IMR-90 (cell line): Measurements from ENCODE around the gene SH3BGRL3. TPM values are rescaled to one million over a fixed set of nuclear protein-coding genes. Genes with fewer than 3 reads are reported as not detected.

ENCODE experiments used
- ATAC-seq: fragments of 200-7000 bp; cut with Tn5 transposase; 2 replicates; pipeline ENCODE4 v1.9.1; 2020; ENCODE audit warnings: low read depth, mild to moderate bottlenecking, moderate library complexity
- BruUV-seq: library from RNA; stranded (reverse); fragments of 400-500 nt; replicated peaks from 2 replicates; lab custom pipeline; 2021; lab: Mats Ljungman, UMichigan
- CTCF ChIA-PET: fragments of 300-600 bp; formaldehyde crosslinking; extraction: SDS; loops from one replicate; lab custom pipeline; 2021; ENCODE audit warnings: antibody characterized with exemption; lab: Yijun Ruan, JAX
- POLR2A ChIA-PET: fragments of 300-600 bp; sonication (Branson Sonifier 250); formaldehyde crosslinking; loops from one replicate; lab custom pipeline; 2022; ENCODE audit warnings: antibody characterized with exemption; ENCODE audit not compliant: unreplicated experiment; lab: Charles Lee
- DNase-seq: peaks from one replicate; pipeline ENCODE4 v3.0.0; 2013
- H2AFZ ChIP-seq: replicated peaks from 2 replicates; pipeline ENCODE3; 2013; ENCODE audit warnings: low read length, mild to moderate bottlenecking; ENCODE audit not compliant: poor library complexity
- H2AK5ac ChIP-seq: 2 replicates; pipeline ENCODE4 v1.6.1; 2013; ENCODE audit warnings: low read depth, low read length, inconsistent platforms
- H2AK9ac ChIP-seq: replicated peaks from 2 replicates; pipeline ENCODE3; 2013; ENCODE audit warnings: mild to moderate bottlenecking, low read depth, low read length, moderate library complexity; ENCODE audit not compliant: poor library complexity
- H2BK120ac ChIP-seq: 2 replicates; pipeline ENCODE4 v1.6.1; 2013; ENCODE audit warnings: low read depth, low read length, inconsistent platforms
- H2BK15ac ChIP-seq: 3 replicates; pipeline ENCODE4 v1.6.1; 2013; ENCODE audit warnings: low read depth, low read length, inconsistent platforms
- H2BK20ac ChIP-seq: 2 replicates; pipeline ENCODE4 v1.6.1; 2013; ENCODE audit warnings: low read depth, mild to moderate bottlenecking, inconsistent platforms, low read length, moderate library complexity
- H2BK5ac ChIP-seq: 2 replicates; pipeline ENCODE4 v1.6.1; 2013; ENCODE audit warnings: mild to moderate bottlenecking, low read depth, low read length, inconsistent platforms; ENCODE audit not compliant: poor library complexity, severe bottlenecking
- H3K14ac ChIP-seq: replicated peaks from 2 replicates; pipeline ENCODE4 v1.6.1; 2013; ENCODE audit warnings: low read depth, low read length, inconsistent platforms
- H3K18ac ChIP-seq: 2 replicates; pipeline ENCODE4 v1.6.1; 2013; ENCODE audit warnings: low read depth, low read length, control low read depth
- H3K23ac ChIP-seq: 2 replicates; pipeline ENCODE4 v1.6.1; 2013; ENCODE audit warnings: low read depth, low read length, inconsistent platforms
- H3K27ac ChIP-seq: 2 replicates; pipeline ENCODE4 v1.5.1; 2013; ENCODE audit warnings: mild to moderate bottlenecking, control low read depth, low read length; ENCODE audit not compliant: insufficient read depth
- H3K27me3 ChIP-seq: 2 replicates; pipeline ENCODE4 v1.6.1; 2013; ENCODE audit warnings: low read length; ENCODE audit not compliant: control insufficient read depth, insufficient read depth
- H3K36me3 ChIP-seq: 2 replicates; pipeline ENCODE4 v1.6.1; 2013; ENCODE audit warnings: low read length, mixed read lengths; ENCODE audit not compliant: control insufficient read depth, insufficient read depth
- H3K4ac ChIP-seq: 2 replicates; pipeline ENCODE4 v1.6.1; 2013; ENCODE audit warnings: low read depth, low read length, inconsistent platforms
- H3K4me1 ChIP-seq: 2 replicates; pipeline ENCODE4 v1.6.1; 2013; ENCODE audit warnings: low read length, mixed read lengths; ENCODE audit not compliant: control insufficient read depth, insufficient read depth
- H3K4me2 ChIP-seq: 2 replicates; pipeline ENCODE4 v1.6.1; 2013; ENCODE audit warnings: low read depth, mild to moderate bottlenecking, control low read depth, low read length, moderate library complexity
- H3K4me3 ChIP-seq: 2 replicates; pipeline ENCODE4 v1.5.1; 2013; ENCODE audit warnings: low read depth, mild to moderate bottlenecking, control low read depth, low read length, moderate library complexity; ENCODE audit not compliant: insufficient read depth
- H3K56ac ChIP-seq: 2 replicates; pipeline ENCODE4 v1.6.1; 2013; ENCODE audit warnings: low read length, inconsistent platforms; ENCODE audit not compliant: insufficient read depth; ENCODE audit errors: extremely low read depth
- H3K79me1 ChIP-seq, 2 experiments: 2 replicates each; pipeline ENCODE4 v1.6.1; 2013; ENCODE audit warnings: low read length in 2 of 2, inconsistent platforms in 1 of 2, low read depth in 1 of 2
- H3K9ac ChIP-seq: 2 replicates; pipeline ENCODE4 v1.6.1; 2013; ENCODE audit warnings: low read depth, low read length, control low read depth
- H3K9me1 ChIP-seq: 2 replicates; pipeline ENCODE4 v1.6.1; 2013; ENCODE audit warnings: low read length, inconsistent platforms; ENCODE audit not compliant: insufficient read depth
- H3K9me3 ChIP-seq: 2 replicates; pipeline ENCODE4 v1.6.1; 2013; ENCODE audit warnings: low read length; ENCODE audit not compliant: control insufficient read depth, insufficient read depth
- H4K20me1 ChIP-seq: 2 replicates; pipeline ENCODE4 v1.6.1; 2013; ENCODE audit warnings: low read length, inconsistent platforms; ENCODE audit not compliant: insufficient read depth
- H4K5ac ChIP-seq: 2 replicates; pipeline ENCODE4 v1.6.1; 2013; ENCODE audit warnings: mild to moderate bottlenecking, low read depth, low read length, control low read depth
- H4K8ac ChIP-seq, 2 experiments: 2 replicates each; pipeline ENCODE4 v1.6.1; 2013; ENCODE audit warnings: low read depth in 2 of 2, low read length in 2 of 2, control low read depth in 1 of 2, inconsistent platforms in 1 of 2
- H4K91ac ChIP-seq: 2 replicates; pipeline ENCODE4 v1.6.1; 2013; ENCODE audit warnings: low read depth, low read length, inconsistent platforms; ENCODE audit not compliant: insufficient read depth
- MAZ ChIP-seq: IDR thresholded peaks from 2 replicates; pipeline ENCODE4 v1.6.1; 2012; ENCODE audit warnings: low read depth, mild to moderate bottlenecking, low read length, improper control_type of control experiment, moderate library complexity, borderline replicate concordance
- MXI1 ChIP-seq: IDR thresholded peaks from 2 replicates; pipeline ENCODE4 v1.6.1; 2012; ENCODE audit warnings: low read depth, mild to moderate bottlenecking, low read length, moderate library complexity, borderline replicate concordance
- NFE2L2 ChIP-seq: fragments of 150-350 bp; IDR thresholded peaks from 2 replicates; pipeline ENCODE4 v1.6.1; 2016; ENCODE audit warnings: low read depth, mild to moderate bottlenecking, low read length
- RCOR1 ChIP-seq: IDR thresholded peaks from 2 replicates; pipeline ENCODE4 v1.6.1; 2012; ENCODE audit warnings: mild to moderate bottlenecking, low read length, improper control_type of control experiment; ENCODE audit not compliant: insufficient replicate concordance
- RFX5 ChIP-seq: IDR thresholded peaks from 2 replicates; pipeline ENCODE4 v1.8.0; 2012; ENCODE audit warnings: low read depth, mild to moderate bottlenecking, low read length, moderate library complexity
- SMC3 ChIP-seq: fragments of 150-350 bp; IDR thresholded peaks from 2 replicates; pipeline ENCODE4 v1.6.1; 2016; ENCODE audit warnings: low read depth, mild to moderate bottlenecking, antibody characterized with exemption, low read length, moderate library complexity
- WGBS, 2 experiments: methylation state at CpG; one replicate each; pipeline versions ENCODE4 v1.1.5 to v1.1.7; 2013; ENCODE audit warnings: missing lambda C conversion rate in 2 of 2; ENCODE audit not compliant: insufficient read length in 1 of 2; ENCODE audit errors: extremely low coverage in 2 of 2; 5-methylcytosine and 5-hydroxymethylcytosine counted together
- dilution Hi-C: fragments of 300-500 bp; cut with HindIII; formaldehyde crosslinking; loops from one replicate; pipeline ENCODE4 v1.14.3; 2018; ENCODE audit warnings: low sequenced_read_pairs; ENCODE audit not compliant: unreplicated experiment
- in situ Hi-C: fragments of 300-500 bp; cut with MboI; formaldehyde crosslinking; loops from 3 replicates; pipeline ENCODE4 v1.14.3; 2019; ENCODE audit warnings: low sequenced_read_pairs, inconsistent platforms, mixed read lengths
- intact Hi-C: fragments of 100-400 bp; cut with micrococcal nuclease; formaldehyde crosslinking; loops from 2 replicates; pipeline ENCODE4 v1.10.0; 2022
- polyA plus RNA-seq, 3 experiments: library from polyadenylated mRNA; depleted of rRNA; stranded (reverse); fragments of >200 nt; gene quantifications; 2 replicates each; pipeline ENCODE4 v1.2.3, GENCODE V29; 2012; ENCODE audit warnings: low replicate concordance in 1 of 3
- total RNA-seq: library from RNA; depleted of rRNA; stranded (reverse); fragments of >200 nt; gene quantifications from 2 replicates; pipeline ENCODE4 v1.2.3, GENCODE V29; 2012
- TF ChIP-seq, protein P1 (sequence below): fragments of 150-350 bp; IDR thresholded peaks from 2 replicates; pipeline ENCODE4 v1.6.1; 2017; ENCODE audit warnings: mild to moderate bottlenecking, antibody characterized with exemption, low read length, low read depth
- TF ChIP-seq, protein P2 (sequence below): fragments of 150-350 bp; IDR thresholded peaks from 2 replicates; pipeline ENCODE4 v1.6.1; 2016; ENCODE audit warnings: low read depth, mild to moderate bottlenecking, low read length, moderate library complexity, borderline replicate concordance
- TF ChIP-seq, protein P3 (sequence below): conservative IDR thresholded peaks from 2 replicates; pipeline ENCODE4 v1.5.1; 2012; ENCODE audit warnings: mild to moderate bottlenecking, low read depth, low read length, improper control_type of control experiment

Gene SH3BGRL3
- total and polyA plus RNA-seq, 2 of the 4 experiments (the other 2 are of a cell fraction) = 35.0 to 483 TPM

DNA sequence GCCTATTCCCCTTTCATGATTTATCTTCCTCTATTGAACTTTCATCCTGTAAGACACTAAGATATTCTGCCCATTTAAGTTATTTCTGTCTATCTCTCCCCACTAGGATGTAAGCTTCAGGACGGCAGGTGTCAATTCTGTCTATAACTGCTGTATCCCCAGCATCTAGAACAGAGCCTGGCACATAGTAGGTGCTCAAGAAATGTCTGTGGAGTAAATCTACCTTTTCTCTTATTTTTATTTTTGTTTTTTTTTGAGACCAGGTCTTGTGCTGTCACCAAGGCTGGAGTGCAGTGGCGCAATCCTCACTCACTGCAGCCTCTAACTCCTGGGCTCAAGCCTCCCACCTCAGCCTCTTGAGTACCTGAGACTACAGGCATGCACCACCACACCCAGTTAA lies 43.5 kb downstream of the SH3BGRL3 start:
- no peak overlapping the region for H2BK15ac ChIP-seq
- ChIA-PET POLR2A (no interaction called here), CTCF (interaction anchor here (2.8 kb wide), 1 partner anchor 48 kb away, joined by 18 read pairs; no protein-coding TSS in a partner anchor)
- no peak overlapping the region for H3K23ac ChIP-seq
- H4K8ac ChIP-seq = no peak overlapping the region
- H2BK120ac ChIP-seq = no peak overlapping the region
- H3K27ac ChIP-seq = no peak overlapping the region
- peaks cover 12% of the 10 kb centered on the region for H3K27me3 ChIP-seq
- WGBS, 2 experiments = no CpG with 5 or more reads among the region's 2 CpGs
- H2AK5ac ChIP-seq = no peak overlapping the region
- H2BK5ac ChIP-seq = no peak overlapping the region
- dilution Hi-C loops (no loop called here), intact Hi-C loops (no loop called here), in situ Hi-C loops (no loop called here)
- no peaks in the 10 kb centered on the region for H3K79me1 ChIP-seq
- TF ChIP-seq RFX5 (no peak), MXI1 (no peak), NFE2L2 (no peak), RCOR1 (no peak), MAZ (no peak), SMC3 (no peak)
- TF ChIP-seq, protein P1, sequence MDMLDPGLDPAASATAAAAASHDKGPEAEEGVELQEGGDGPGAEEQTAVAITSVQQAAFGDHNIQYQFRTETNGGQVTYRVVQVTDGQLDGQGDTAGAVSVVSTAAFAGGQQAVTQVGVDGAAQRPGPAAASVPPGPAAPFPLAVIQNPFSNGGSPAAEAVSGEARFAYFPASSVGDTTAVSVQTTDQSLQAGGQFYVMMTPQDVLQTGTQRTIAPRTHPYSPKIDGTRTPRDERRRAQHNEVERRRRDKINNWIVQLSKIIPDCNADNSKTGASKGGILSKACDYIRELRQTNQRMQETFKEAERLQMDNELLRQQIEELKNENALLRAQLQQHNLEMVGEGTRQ = no peak
- TF ChIP-seq, protein P2, sequence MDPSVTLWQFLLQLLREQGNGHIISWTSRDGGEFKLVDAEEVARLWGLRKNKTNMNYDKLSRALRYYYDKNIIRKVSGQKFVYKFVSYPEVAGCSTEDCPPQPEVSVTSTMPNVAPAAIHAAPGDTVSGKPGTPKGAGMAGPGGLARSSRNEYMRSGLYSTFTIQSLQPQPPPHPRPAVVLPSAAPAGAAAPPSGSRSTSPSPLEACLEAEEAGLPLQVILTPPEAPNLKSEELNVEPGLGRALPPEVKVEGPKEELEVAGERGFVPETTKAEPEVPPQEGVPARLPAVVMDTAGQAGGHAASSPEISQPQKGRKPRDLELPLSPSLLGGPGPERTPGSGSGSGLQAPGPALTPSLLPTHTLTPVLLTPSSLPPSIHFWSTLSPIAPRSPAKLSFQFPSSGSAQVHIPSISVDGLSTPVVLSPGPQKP = no peak
- TF ChIP-seq, protein P3, sequence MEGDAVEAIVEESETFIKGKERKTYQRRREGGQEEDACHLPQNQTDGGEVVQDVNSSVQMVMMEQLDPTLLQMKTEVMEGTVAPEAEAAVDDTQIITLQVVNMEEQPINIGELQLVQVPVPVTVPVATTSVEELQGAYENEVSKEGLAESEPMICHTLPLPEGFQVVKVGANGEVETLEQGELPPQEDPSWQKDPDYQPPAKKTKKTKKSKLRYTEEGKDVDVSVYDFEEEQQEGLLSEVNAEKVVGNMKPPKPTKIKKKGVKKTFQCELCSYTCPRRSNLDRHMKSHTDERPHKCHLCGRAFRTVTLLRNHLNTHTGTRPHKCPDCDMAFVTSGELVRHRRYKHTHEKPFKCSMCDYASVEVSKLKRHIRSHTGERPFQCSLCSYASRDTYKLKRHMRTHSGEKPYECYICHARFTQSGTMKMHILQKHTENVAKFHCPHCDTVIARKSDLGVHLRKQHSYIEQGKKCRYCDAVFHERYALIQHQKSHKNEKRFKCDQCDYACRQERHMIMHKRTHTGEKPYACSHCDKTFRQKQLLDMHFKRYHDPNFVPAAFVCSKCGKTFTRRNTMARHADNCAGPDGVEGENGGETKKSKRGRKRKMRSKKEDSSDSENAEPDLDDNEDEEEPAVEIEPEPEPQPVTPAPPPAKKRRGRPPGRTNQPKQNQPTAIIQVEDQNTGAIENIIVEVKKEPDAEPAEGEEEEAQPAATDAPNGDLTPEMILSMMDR = no peak
- no peak overlapping the region for H3K14ac ChIP-seq
- no peak overlapping the region for H3K4ac ChIP-seq
- no peak overlapping the region for H3K56ac ChIP-seq
- H3K18ac ChIP-seq = no peak overlapping the region
- no peak overlapping the region for H3K4me2 ChIP-seq
- H2AK9ac ChIP-seq = no peak overlapping the region
- H3K36me3 ChIP-seq = no peaks in the 10 kb centered on the region
- no peak for DNase-seq
- no peak for ATAC-seq
- no peak overlapping the region for H2AFZ ChIP-seq
- no peak overlapping the region for H3K9ac ChIP-seq
- H2BK20ac ChIP-seq = no peak overlapping the region
- no peak overlapping the region for H4K5ac ChIP-seq
- no peak overlapping the region for H4K91ac ChIP-seq
- no TSS peak for BruUV-seq
- no peak overlapping the region for H3K4me3 ChIP-seq
- H3K9me3 ChIP-seq = no peaks in the 10 kb centered on the region
- H4K20me1 ChIP-seq = no peaks in the 10 kb centered on the region
- H3K4me1 ChIP-seq = peaks cover 3% of the 10 kb centered on the region
- no peaks in the 10 kb centered on the region for H3K9me1 ChIP-seq
